Activated T-helper 1 cell treated with Interleukin-2 at 50 U/mL for 16 hours (primary cell): Measurements from ENCODE around the gene AFTPH.

Experiments
- DNase-seq: peaks from one replicate; pipeline ENCODE4 v3.0.0-alpha.2; 2020; ENCODE audit warnings: low read depth

Gene AFTPH

DNA sequence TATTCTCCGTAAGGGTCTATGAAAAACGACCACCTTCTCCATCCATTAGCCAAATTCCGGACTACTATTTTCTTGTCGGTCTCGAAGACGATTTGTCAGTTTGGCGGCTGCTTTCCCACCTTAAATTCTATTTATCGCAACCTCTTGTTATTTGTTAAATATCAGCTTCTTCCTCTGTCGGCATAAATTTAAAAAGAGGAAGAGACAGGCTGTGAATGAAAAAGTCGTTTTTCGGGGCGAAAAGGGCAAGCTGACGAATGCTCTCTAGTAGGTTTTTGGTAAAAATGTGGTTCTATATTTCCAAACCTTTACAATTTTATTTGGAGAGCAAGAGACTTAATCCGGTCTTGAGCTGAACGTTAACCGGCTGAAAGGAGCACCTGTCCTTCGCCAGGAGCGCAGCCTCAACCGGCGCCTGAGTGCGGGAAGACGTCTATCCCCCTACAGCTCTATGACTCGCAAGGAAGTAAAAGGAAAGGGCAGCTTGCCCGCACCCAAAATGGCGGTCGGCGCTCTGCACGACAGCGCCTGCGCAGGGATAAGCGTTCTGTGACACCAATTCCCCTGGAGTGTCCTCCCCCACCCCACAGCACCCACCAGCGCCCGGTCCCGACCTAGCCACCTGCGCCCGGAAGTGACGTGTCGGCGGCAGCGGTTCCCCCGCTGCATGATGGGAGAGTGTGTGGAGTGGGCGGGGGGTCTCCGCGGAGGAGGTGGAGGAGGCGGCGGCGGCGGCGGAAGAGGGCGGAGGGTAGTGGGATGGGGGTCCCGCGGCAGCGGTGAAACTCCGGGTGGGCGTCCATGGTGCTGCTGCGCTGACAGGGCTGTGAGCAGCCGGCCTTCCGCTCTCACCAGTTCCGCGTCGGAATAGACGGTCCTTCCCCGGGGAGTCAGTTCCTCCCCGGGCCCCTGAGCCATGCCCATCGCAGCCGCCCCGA lies at the start of gene AFTPH:
Gene AFTPH, plus strand, starts transcription at position 663 of the 938 bp plus-strand sequence. CDS start 27,147 bp downstream, outside the sequence.
- DNase-seq = peak; percentile 99

DNA sequence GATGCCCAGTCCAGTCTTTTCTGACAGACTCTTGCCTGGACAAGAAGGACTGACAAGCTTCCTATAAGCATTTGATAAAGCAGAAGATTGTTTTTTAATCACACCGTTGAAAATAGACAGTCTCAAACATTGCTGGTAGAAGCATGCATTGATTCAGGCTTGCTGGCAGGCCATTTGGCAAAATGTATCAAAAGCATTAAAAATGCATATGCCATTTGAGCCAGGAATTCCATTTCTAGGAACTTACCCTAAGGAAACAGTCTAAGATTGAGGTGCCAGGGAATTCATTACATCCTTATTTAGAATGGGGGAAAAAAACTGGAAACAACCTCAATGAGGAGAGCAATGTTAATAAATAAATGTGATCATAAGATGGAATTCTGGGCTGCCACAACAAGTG lies 49.5 kb upstream of the AFTPH start:
- no peak for DNase-seq

DNA sequence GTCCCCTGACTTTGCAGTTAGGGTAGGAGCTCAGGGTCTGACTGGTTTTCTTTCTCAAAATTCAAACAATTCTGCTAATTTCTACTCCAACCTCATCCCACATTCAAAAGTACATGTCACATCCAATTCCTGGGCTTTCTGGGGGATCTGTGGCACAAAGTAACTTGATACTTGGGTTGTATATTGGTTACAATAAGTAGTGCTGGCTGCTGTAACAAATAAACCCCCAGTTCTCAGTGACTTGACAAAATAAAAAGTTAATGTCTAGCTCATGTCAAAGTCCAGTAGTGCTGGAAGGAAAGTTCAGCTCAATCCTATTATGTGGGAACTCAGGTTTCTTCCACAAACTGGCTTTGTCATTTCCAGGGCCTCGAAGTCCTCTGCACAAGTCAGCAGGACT lies 47.1 kb upstream of the AFTPH start:
- DNase-seq = no peak

DNA sequence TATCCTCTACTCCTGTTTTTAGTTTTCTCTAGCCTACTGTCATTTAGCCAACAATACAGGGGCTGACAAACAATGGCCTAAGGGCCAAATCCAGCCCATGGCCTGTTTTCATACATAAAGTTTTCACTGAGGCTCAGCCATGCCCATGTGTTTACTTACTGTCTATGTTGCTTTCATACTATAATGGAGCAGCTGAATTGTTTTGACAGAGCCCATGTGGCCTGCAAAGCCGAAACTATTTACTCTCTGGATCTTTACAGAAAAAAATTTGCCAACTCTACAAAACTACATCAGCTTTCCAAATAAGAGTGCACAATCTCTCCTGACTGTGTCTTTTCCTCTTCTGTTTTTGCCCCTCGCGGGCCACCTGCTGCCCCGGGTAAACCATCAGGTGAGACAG lies 46.1 kb upstream of the AFTPH start:
- DNase-seq = no peak

- DNase-seq = no peak
These were observed 45.5 kb upstream of the AFTPH start for GRCh38 chr2:64478502-64479230.

GRCh38 chr2:64479259-64480117 lies 44.6 kb upstream of the AFTPH start:
- DNase-seq = no peak

GRCh38 chr2:64481665-64482064 lies 42.5 kb upstream of the AFTPH start:
- DNase-seq = no peak

- DNase-seq = no peak
These were observed 41.9 kb upstream of the AFTPH start for GRCh38 chr2:64482243-64482642.

GRCh38 chr2:64482765-64483504 lies 41.2 kb upstream of the AFTPH start:
- no peak for DNase-seq

DNA sequence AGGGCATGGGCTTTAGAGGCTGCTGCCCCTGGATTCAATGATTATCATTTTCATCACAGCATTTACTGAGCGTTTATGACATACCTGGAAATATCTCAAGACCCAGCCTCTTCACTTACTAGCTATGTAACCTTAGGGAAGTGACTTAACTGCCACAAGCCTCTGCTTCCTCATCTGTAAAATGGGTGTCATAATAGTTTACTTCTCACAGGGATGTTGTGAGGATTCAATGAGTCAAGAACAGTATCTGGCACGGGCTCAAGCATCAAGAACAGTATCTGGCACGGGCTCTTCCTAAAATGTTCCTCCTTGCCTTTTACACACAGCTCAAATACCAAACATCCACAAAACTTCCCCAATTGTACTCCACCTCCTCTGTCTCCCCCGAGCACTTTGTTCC lies 38.8 kb upstream of the AFTPH start:
- DNase-seq = no peak

- no peak for DNase-seq
These were observed 38.2 kb upstream of the AFTPH start for GRCh38 chr2:64485961-64486360.

- no peak for DNase-seq
These were observed 36.7 kb upstream of the AFTPH start for GRCh38 chr2:64487256-64488049.

DNA sequence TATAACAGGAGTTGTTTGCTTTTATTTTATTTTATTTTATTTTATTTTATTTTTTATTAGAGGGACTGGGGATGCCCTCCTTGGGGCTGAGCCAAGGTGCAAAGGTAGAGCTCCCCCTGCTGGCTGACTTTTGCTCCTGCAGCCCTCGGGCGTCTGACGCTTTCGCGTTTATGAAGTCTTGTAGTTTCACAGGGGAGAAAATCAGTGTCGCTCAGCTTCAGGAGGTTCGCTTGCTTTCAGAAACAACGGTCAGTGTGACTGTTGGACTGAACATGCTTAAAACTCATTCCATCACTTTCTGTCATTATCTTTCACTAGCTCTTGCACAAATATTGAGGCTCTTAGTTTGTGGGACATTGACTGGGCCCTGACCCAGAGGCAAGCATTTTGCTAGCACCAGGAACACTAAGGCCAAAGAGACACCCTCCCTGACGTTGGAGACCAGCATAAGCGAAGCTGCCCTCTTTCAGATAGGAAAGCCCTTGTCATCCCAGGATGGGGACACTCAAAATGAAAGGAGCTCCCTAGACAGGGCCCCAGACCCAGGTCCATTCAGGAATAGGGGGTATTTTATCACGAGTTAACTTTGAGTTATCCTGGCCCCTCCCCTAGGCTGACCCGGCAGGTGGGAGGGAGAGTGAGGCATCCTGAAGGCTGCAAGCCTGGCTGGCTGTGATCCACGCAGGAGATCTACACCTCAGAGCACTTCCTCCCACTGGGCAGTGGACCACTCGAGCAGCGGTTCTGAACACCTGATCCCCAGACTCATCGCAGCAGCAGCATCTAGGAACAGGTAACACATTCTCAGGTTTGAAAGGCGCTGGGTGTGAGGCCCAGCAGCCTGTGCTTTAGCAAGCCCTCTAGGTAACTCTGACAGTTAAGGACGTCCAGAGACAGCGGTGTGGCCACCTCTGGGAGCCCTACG lies 35.8 kb upstream of the AFTPH start:
- peak; percentile 60 for DNase-seq

GRCh38 chr2:64489081-64489751 lies 34.9 kb upstream of the AFTPH start:
- no peak for DNase-seq

DNA sequence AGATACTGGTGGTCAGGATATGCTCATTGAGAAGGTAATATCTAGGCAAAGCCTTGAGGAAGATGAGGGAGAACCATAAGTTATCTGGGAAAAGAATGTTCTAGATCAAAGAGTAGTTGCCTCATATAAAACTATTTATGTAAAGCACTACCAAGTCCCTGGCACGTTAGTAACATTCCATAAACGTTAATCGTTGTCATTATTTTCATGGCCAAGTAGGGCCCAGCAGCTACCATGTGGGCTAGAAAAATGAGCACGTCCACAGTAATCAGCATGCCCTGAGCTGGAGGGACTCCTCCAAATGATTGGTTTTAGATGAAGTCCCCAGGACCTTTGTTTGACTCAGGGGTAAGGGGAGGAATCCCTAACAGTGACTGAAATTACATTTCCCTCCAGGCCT lies 32.7 kb upstream of the AFTPH start:
- DNase-seq = no peak

GRCh38 chr2:64492272-64492671 lies 31.9 kb upstream of the AFTPH start:
- DNase-seq = no peak

DNA sequence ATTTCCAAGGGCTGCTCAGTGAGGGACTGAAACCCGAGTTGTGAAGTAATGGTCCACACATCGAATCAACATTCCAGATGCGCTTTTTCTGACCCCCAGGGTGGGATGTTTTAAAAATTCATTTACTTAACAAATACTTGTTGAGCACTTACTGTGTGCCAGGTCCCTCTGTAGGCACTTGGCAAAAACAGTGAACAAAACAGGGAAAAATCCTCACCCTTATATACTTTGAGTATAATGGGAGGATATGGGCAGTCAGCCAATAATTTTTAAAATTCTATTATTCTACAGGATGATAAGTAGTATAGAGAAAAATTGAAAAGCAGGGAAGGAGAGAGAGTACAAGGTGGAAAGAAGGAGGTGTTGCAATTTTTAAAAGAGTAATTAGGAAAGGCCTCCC lies 31.3 kb upstream of the AFTPH start:
- no peak for DNase-seq

DNA sequence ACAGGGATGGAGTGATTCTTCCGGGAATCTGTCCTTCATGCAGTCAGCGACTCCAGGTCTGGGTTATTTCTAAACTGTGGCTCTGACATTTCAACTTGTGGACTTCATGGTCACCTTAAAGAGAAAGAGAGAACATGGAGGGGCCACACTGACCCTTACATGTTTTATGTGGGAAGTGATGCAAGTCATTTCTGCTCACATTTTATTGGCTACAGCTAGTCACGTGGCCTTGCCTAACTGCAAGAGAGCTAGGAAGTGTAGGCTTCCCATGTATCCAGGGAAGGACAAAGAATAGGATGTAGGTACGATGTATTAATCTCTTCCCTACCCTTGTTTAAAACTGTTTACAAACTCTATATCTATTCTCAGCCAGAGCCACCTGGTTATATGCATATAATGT lies 30.3 kb upstream of the AFTPH start:
- DNase-seq = no peak

- DNase-seq = no peak
These were observed 25.7 kb upstream of the AFTPH start for GRCh38 chr2:64498438-64498837.
